Liver (tissue), 3 donors: ENCODE data around the gene PLCB1.
"Not testable (repeated sequence)": the region's sequence is repeated elsewhere in the genome, so short reads cannot be mapped to it uniquely, and the experiment has no call there.

Source experiments
- CTCF ChIP-seq: fragments of 150-350 bp; IDR thresholded peaks from 2 replicates; pipeline ENCODE4 v1.5.1; 2017; ENCODE audit warnings: improper control_type of control experiment, low read depth, low read length; ENCODE audit not compliant: missing input control
- EGR1 ChIP-seq, 2 donors: IDR thresholded peaks; 2 replicates each; pipeline ENCODE4 v1.6.1; 2016 to 2018; ENCODE audit warnings: antibody characterized with exemption in 2 of 2, low read depth in 2 of 2
- FOXA2 ChIP-seq: IDR thresholded peaks from 2 replicates; pipeline ENCODE4 v1.6.1; 2016; ENCODE audit warnings: antibody characterized with exemption
- GABPA ChIP-seq, 2 donors: IDR thresholded peaks in 1 of 2; conservative IDR thresholded peaks in 1 of 2; 2 replicates each; pipeline ENCODE4 v1.6.1; 2016; ENCODE audit warnings: antibody characterized with exemption in 2 of 2, mild to moderate bottlenecking in 1 of 2, moderate library complexity in 1 of 2
- JUND ChIP-seq, 2 donors: IDR thresholded peaks; 2 replicates each; pipeline ENCODE4 v1.6.1; 2016; ENCODE audit warnings: antibody characterized with exemption in 2 of 2
- MAX ChIP-seq: IDR thresholded peaks from 2 replicates; pipeline ENCODE4 v1.6.1; 2016; ENCODE audit warnings: antibody characterized with exemption
- NR2F2 ChIP-seq: IDR thresholded peaks from 2 replicates; pipeline ENCODE4 v1.6.1; 2016; ENCODE audit warnings: antibody characterized with exemption
- RAD21 ChIP-seq, 2 donors: IDR thresholded peaks; 2 replicates each; pipeline ENCODE4 v1.6.1; 2016; ENCODE audit warnings: antibody characterized with exemption in 2 of 2, mild to moderate bottlenecking in 2 of 2
- REST ChIP-seq: IDR thresholded peaks from 2 replicates; pipeline ENCODE4 v1.6.1; 2016; ENCODE audit warnings: antibody characterized with exemption, mild to moderate bottlenecking
- RXRA ChIP-seq, 2 donors: IDR thresholded peaks; 2 replicates each; pipeline ENCODE4 v1.6.1; 2017 to 2018; ENCODE audit warnings: antibody characterized with exemption in 2 of 2, mild to moderate bottlenecking in 1 of 2
- SP1 ChIP-seq: IDR thresholded peaks from 2 replicates; pipeline ENCODE4 v1.6.1; 2018; ENCODE audit warnings: antibody characterized with exemption, mild to moderate bottlenecking
- TAF1 ChIP-seq: conservative IDR thresholded peaks from 2 replicates; pipeline ENCODE4 v1.6.1; 2016; ENCODE audit warnings: antibody characterized with exemption, mild to moderate bottlenecking
- YY1 ChIP-seq: IDR thresholded peaks from 2 replicates; pipeline ENCODE4 v1.6.1; 2016; ENCODE audit warnings: antibody characterized with exemption, mild to moderate bottlenecking
- ZBTB33 ChIP-seq: IDR thresholded peaks from 2 replicates; pipeline ENCODE4 v1.6.1; 2016; ENCODE audit warnings: antibody characterized with exemption
- donor health status: healthy.
- donor health status: healthy.

GRCh38 chr20:8379125-8379524 lies 247.1 kb downstream of the PLCB1 start:
- TF ChIP-seq CTCF; RAD21 (IDR thresholded peaks at IDR 0.05); SP1; FOXA2; REST; GABPA (IDR thresholded peaks at IDR 0.05 in 1 of 2, conservative IDR thresholded peaks at IDR 0.05 in 1 of 2); MAX; RXRA (IDR thresholded peaks at IDR 0.05); ZBTB33; EGR1 (IDR thresholded peaks at IDR 0.05; ENCODE audit: low read depth in 2 of 2); YY1; NR2F2; JUND (IDR thresholded peaks at IDR 0.05); TAF1: not testable (repeated sequence)
